HepG2 (cell line): ENCODE data around the gene C11orf68.
"Not testable (repeated sequence)": the region's sequence is repeated elsewhere in the genome, so short reads cannot be mapped to it uniquely, and the experiment has no call there.

ENCODE experiments used
- HES4 ChIP-seq: sonication (generic); formaldehyde crosslinking; IDR thresholded peaks from 2 replicates; pipeline ENCODE4 v1.9.0; 2021; ENCODE audit warnings: mild to moderate bottlenecking, missing genetic modification reagents, borderline replicate concordance
- NR3C1 ChIP-seq: sonication (generic); formaldehyde crosslinking; IDR thresholded peaks from 2 replicates; pipeline ENCODE4 v1.4.0; 2020; ENCODE audit warnings: missing genetic modification reagents
- ZNF224 ChIP-seq: sonication (generic); formaldehyde crosslinking; IDR thresholded peaks from 2 replicates; pipeline ENCODE4 v1.5.0; 2020; ENCODE audit warnings: mild to moderate bottlenecking, missing genetic modification reagents
- TF ChIP-seq, protein P1 (sequence below): sonication (generic); formaldehyde crosslinking; IDR thresholded peaks from 2 replicates; pipeline ENCODE4 v1.5.1; 2020; ENCODE audit warnings: mild to moderate bottlenecking, moderate library complexity, missing genetic modification reagents
- TF ChIP-seq, protein P2 (sequence below): sonication (generic); formaldehyde crosslinking; IDR thresholded peaks from 2 replicates; pipeline ENCODE4 v1.8.0; 2022; ENCODE audit warnings: mild to moderate bottlenecking, missing genetic modification reagents

DNA sequence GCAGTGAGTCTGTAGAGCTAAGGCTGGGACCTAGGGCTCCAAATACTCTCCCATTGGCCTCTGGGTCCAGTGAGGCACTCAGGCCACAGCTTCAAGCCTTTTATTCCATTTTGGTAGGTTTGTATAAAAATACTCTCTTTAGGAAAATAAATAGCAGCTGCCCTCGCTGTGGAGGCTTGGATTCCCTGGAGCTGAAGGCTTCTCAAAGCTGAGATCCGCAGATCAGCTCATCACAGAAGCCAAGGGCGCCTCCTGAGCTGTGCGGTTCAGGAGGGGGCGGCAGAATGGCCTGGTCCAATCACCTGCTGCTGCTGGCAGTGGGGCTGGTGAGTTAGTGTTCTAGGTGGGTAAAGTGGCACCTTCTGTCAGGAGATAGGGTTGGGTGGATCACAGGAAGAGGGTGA lies 26.7 kb downstream of the C11orf68 start:
- not testable (repeated sequence) for TF ChIP-seq NR3C1, HES4, ZNF224 (CRISPR knock-in tag)
- TF ChIP-seq, protein P1, sequence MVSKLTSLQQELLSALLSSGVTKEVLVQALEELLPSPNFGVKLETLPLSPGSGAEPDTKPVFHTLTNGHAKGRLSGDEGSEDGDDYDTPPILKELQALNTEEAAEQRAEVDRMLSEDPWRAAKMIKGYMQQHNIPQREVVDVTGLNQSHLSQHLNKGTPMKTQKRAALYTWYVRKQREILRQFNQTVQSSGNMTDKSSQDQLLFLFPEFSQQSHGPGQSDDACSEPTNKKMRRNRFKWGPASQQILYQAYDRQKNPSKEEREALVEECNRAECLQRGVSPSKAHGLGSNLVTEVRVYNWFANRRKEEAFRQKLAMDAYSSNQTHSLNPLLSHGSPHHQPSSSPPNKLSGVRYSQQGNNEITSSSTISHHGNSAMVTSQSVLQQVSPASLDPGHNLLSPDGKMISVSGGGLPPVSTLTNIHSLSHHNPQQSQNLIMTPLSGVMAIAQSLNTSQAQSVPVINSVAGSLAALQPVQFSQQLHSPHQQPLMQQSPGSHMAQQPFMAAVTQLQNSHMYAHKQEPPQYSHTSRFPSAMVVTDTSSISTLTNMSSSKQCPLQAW, result not testable (repeated sequence)
- TF ChIP-seq, protein P2, sequence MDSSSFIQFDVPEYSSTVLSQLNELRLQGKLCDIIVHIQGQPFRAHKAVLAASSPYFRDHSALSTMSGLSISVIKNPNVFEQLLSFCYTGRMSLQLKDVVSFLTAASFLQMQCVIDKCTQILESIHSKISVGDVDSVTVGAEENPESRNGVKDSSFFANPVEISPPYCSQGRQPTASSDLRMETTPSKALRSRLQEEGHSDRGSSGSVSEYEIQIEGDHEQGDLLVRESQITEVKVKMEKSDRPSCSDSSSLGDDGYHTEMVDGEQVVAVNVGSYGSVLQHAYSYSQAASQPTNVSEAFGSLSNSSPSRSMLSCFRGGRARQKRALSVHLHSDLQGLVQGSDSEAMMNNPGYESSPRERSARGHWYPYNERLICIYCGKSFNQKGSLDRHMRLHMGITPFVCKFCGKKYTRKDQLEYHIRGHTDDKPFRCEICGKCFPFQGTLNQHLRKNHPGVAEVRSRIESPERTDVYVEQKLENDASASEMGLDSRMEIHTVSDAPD (CRISPR knock-in tag), result not testable (repeated sequence)
